Measurements from ENCODE around the gene H1-8. TPM values are rescaled to one million over a fixed set of nuclear protein-coding genes. Genes with fewer than 3 reads are reported as not detected.

Gene H1-8
- total and polyA plus RNA-seq, 5 donors from 2014 or later: not detected

GRCh38 chr3:129581623-129582022 lies 38.6 kb downstream of the H1-8 start:
- Mint-ChIP-seq H3K9me3 (no peaks in the 10 kb centered on the region), H3K4me3 (no peak overlapping the region), H3K4me1 (peaks cover 0 to 19% (median 2%) of the 10 kb centered on the region in 4 donors), H3K36me3 (no peaks in the 10 kb centered on the region), H3K27me3 (no peaks in the 10 kb centered on the region), H3K27ac (peak overlapping the region in 1 of 3 donors; percentile 79)
- Histone ChIP-seq H3K9me3 (ENCODE audit: control insufficient read depth in 2 of 2, low read length in 2 of 2) (no peaks in the 10 kb centered on the region), H3K4me1 (ENCODE audit: control insufficient read depth, insufficient read depth, low read length, poor library complexity, severe bottlenecking) (peaks cover 21% of the 10 kb centered on the region), H3K27me3 (ENCODE audit: control insufficient read depth, insufficient read depth, low read length) (no peaks in the 10 kb centered on the region), H3K4me3 (ENCODE audit: low read depth, low read length) (no peak overlapping the region), H3K27ac (ENCODE audit: insufficient read depth, low read length, poor library complexity, severe bottlenecking) (no peak overlapping the region), H3K36me3 (ENCODE audit: control insufficient read depth, insufficient read depth, low read length) (no peaks in the 10 kb centered on the region)
- DNase-seq (no peak), ATAC-seq (ENCODE audit: low read depth in 2 of 2) (no peak)

DNA sequence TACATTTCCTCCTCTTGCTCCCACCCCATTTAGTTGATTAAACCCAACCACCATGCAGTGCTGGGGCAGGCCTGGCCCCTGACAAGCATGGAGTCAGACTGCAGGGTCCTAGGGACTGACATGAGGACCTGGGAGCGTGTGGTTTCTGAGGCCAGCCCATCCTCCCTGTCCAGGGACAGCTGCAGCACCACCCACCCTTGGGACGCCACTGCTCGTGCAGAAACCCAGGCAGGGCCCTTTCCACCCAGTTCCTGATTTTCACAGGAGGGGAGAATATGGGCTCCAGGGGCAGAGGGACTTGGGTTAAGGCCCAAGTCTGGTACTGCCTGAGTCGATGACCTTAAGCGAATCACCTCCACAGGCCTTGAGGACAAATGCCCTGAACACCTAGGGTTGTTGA lies 39.8 kb downstream of the H1-8 start:
- DNase-seq (no peak), ATAC-seq (ENCODE audit: low read depth in 2 of 2) (no peak)
- Mint-ChIP-seq H3K4me3 (no peak overlapping the region), H3K27me3 (no peaks in the 10 kb centered on the region), H3K27ac (peak overlapping the region in 1 of 3 donors; percentile 92), H3K36me3 (no peaks in the 10 kb centered on the region), H3K4me1 (peaks cover 0 to 12% (median 0%) of the 10 kb centered on the region in 4 donors), H3K9me3 (no peaks in the 10 kb centered on the region)
- Histone ChIP-seq H3K36me3 (ENCODE audit: control insufficient read depth, insufficient read depth, low read length) (no peaks in the 10 kb centered on the region), H3K27me3 (ENCODE audit: control insufficient read depth, insufficient read depth, low read length) (no peaks in the 10 kb centered on the region), H3K4me1 (ENCODE audit: control insufficient read depth, insufficient read depth, low read length, poor library complexity, severe bottlenecking) (peaks cover 10% of the 10 kb centered on the region), H3K9me3 (ENCODE audit: control insufficient read depth in 2 of 2, low read length in 2 of 2) (no peaks in the 10 kb centered on the region), H3K4me3 (ENCODE audit: low read depth, low read length) (no peak overlapping the region), H3K27ac (ENCODE audit: insufficient read depth, low read length, poor library complexity, severe bottlenecking) (no peak overlapping the region)

DNA sequence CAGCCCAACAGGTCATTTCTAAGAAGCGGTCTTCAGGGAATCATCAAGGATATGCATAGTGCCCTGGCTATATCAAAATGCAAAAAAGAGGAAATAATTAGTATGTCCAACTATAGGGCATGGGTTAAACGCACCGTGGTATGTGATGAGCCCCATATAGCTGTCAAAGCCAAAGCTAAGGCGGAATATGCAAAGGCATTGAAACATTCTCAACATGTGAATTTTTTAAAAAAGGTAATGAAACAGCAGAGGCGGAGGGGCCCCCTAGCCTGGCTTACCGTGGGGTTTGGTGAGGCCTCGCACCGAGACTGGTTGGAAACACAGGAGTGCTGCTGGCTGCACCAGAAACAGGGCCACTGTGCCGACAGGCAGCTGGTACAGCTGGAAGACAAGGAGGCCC lies 40.3 kb downstream of the H1-8 start:
- Histone ChIP-seq H3K9me3 (ENCODE audit: control insufficient read depth in 2 of 2, low read length in 2 of 2) (no peaks in the 10 kb centered on the region), H3K4me3 (ENCODE audit: low read depth, low read length) (no peak overlapping the region), H3K36me3 (ENCODE audit: control insufficient read depth, insufficient read depth, low read length) (no peaks in the 10 kb centered on the region), H3K27me3 (ENCODE audit: control insufficient read depth, insufficient read depth, low read length) (no peaks in the 10 kb centered on the region), H3K4me1 (ENCODE audit: control insufficient read depth, insufficient read depth, low read length, poor library complexity, severe bottlenecking) (peaks cover 5% of the 10 kb centered on the region), H3K27ac (ENCODE audit: insufficient read depth, low read length, poor library complexity, severe bottlenecking) (no peak overlapping the region)
- Mint-ChIP-seq H3K4me3 (no peak overlapping the region), H3K27ac (peak overlapping the region in 1 of 3 donors; percentile 92), H3K4me1 (peaks cover 0 to 7% (median 0%) of the 10 kb centered on the region in 4 donors), H3K9me3 (no peaks in the 10 kb centered on the region), H3K36me3 (no peaks in the 10 kb centered on the region), H3K27me3 (no peaks in the 10 kb centered on the region)
- DNase-seq: no peak
- no peak for ATAC-seq (ENCODE audit: low read depth in 2 of 2)

DNA sequence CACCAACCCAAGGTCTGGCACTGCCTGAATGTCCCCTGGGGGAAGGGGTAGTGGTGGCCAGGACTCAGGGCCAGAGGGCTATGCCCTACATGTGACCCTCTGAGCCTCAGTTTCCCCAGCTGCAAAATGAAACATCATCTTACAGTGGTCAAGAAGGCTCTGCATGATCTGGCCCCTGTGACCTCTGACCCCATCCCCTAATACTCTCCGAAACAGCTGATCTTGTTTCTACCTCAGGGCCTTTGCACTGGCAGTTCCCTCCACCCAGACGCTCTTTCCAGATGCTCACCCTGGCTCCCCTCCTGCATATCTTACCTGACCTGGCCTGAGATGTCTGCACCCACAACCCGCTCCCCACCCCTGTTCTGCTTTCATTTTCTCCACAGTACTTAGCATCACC lies 41.7 kb downstream of the H1-8 start:
- Histone ChIP-seq H3K4me3 (ENCODE audit: low read depth, low read length) (no peak overlapping the region), H3K4me1 (ENCODE audit: control insufficient read depth, insufficient read depth, low read length, poor library complexity, severe bottlenecking) (no peaks in the 10 kb centered on the region), H3K9me3 (ENCODE audit: control insufficient read depth in 2 of 2, low read length in 2 of 2) (no peaks in the 10 kb centered on the region), H3K27ac (ENCODE audit: insufficient read depth, low read length, poor library complexity, severe bottlenecking) (no peak overlapping the region), H3K36me3 (ENCODE audit: control insufficient read depth, insufficient read depth, low read length) (no peaks in the 10 kb centered on the region), H3K27me3 (ENCODE audit: control insufficient read depth, insufficient read depth, low read length) (no peaks in the 10 kb centered on the region)
- ATAC-seq (ENCODE audit: low read depth in 2 of 2): no peak
- Mint-ChIP-seq H3K36me3 (no peaks in the 10 kb centered on the region), H3K27me3 (no peaks in the 10 kb centered on the region), H3K4me3 (no peak overlapping the region), H3K9me3 (no peaks in the 10 kb centered on the region), H3K4me1 (no peaks in the 10 kb centered on the region), H3K27ac (no peak overlapping the region)
- DNase-seq: no peak

DNA sequence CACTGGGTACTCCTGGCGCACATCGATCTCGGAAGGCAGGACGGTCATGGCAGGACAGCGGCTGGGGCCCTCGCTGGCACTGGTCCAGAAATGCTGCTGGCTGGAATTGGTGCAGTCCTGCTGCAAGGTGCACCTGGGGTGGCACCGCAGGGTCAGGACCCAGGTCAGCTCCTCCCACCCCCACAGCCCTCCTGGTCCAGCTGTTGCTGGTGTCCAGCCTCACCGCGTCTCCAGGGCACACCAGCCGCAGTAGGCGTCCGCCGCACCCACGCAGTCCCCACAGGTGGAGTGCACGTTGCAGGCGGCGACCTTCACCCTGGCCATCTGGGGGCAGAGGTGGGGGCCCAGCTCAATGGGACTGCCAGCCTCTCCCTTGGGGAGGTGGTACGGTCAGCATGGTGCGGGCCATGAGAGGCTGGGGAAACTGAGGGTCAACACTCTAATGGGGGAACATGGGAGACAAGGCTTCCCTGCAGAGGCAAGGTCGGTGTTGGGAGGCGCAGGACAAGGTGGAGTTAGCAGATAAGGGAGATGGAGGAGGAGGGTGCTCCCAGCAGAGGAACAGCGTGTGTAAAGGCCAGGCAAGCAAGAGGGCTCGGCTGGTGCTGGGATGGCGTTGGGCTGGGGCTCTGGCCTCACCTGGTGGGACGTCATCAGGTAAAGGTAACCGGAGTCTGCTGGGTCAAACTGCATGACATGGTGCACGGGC lies 43.1 kb downstream of the H1-8 start:
- Histone ChIP-seq H3K27me3 (ENCODE audit: control insufficient read depth, insufficient read depth, low read length) (no peaks in the 10 kb centered on the region), H3K36me3 (ENCODE audit: control insufficient read depth, insufficient read depth, low read length) (no peaks in the 10 kb centered on the region), H3K4me1 (ENCODE audit: control insufficient read depth, insufficient read depth, low read length, poor library complexity, severe bottlenecking) (no peaks in the 10 kb centered on the region), H3K4me3 (ENCODE audit: low read depth, low read length) (no peak overlapping the region), H3K9me3 (ENCODE audit: control insufficient read depth in 2 of 2, low read length in 2 of 2) (no peaks in the 10 kb centered on the region), H3K27ac (ENCODE audit: insufficient read depth, low read length, poor library complexity, severe bottlenecking) (no peak overlapping the region)
- ATAC-seq (ENCODE audit: low read depth in 2 of 2) (no peak), DNase-seq (no peak)
- Mint-ChIP-seq H3K9me3 (no peaks in the 10 kb centered on the region), H3K36me3 (no peaks in the 10 kb centered on the region), H3K4me1 (no peaks in the 10 kb centered on the region), H3K4me3 (no peak overlapping the region), H3K27ac (no peak overlapping the region), H3K27me3 (no peaks in the 10 kb centered on the region)

DNA sequence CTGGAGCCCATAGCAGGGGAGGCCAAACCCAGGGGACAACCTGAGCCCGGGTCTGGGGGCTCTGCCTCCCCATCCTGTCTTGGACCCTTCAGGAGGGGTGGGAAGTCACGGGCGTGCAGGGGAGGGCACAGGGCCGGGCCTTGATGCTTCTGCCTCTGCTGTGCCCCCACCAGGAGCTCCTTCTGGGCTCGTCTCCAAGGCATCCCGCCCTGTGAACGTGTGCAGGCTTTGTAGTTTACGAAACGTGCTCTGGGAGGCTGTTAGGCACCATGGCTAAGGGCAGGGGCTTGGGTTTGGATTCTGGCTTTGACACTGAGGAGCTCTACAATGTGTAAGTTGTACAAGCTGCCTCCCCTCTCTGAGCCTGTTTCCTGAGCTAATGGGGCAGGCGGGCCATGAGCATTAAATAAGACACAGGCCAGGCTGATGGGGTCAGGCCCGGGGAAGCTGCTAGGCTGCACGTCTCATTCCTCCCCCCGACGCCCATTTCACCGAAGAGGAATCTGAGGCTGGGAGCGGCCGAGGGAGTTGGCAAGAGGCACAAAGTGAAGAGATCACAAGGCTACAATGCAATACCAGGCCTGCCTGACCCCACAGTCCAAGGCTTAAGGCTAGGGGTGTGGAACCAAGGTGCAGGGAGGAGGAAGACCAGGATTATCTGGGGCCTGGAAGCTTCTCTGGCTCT lies 43.9 kb downstream of the H1-8 start:
- no peaks in the 10 kb centered on the region for H3K9me3 Mint-ChIP-seq
- Histone ChIP-seq H3K9me3 (ENCODE audit: control insufficient read depth in 2 of 2, low read length in 2 of 2) (no peaks in the 10 kb centered on the region), H3K36me3 (ENCODE audit: control insufficient read depth, insufficient read depth, low read length) (no peaks in the 10 kb centered on the region), H3K27ac (ENCODE audit: insufficient read depth, low read length, poor library complexity, severe bottlenecking) (no peak overlapping the region), H3K4me3 (ENCODE audit: low read depth, low read length) (no peak overlapping the region), H3K27me3 (ENCODE audit: control insufficient read depth, insufficient read depth, low read length) (no peaks in the 10 kb centered on the region), H3K4me1 (ENCODE audit: control insufficient read depth, insufficient read depth, low read length, poor library complexity, severe bottlenecking) (no peaks in the 10 kb centered on the region)
- DNase-seq: no peak
- peaks cover 0 to 5% (median under 1%) of the 10 kb centered on the region in 4 donors for H3K4me1 Mint-ChIP-seq
- H3K4me3 Mint-ChIP-seq: no peak overlapping the region
- ATAC-seq (ENCODE audit: low read depth in 2 of 2): no peak
- no peaks in the 10 kb centered on the region for H3K36me3 Mint-ChIP-seq
- no peak overlapping the region for H3K27ac Mint-ChIP-seq
- peaks cover 4% of the 10 kb centered on the region for H3K27me3 Mint-ChIP-seq

DNA sequence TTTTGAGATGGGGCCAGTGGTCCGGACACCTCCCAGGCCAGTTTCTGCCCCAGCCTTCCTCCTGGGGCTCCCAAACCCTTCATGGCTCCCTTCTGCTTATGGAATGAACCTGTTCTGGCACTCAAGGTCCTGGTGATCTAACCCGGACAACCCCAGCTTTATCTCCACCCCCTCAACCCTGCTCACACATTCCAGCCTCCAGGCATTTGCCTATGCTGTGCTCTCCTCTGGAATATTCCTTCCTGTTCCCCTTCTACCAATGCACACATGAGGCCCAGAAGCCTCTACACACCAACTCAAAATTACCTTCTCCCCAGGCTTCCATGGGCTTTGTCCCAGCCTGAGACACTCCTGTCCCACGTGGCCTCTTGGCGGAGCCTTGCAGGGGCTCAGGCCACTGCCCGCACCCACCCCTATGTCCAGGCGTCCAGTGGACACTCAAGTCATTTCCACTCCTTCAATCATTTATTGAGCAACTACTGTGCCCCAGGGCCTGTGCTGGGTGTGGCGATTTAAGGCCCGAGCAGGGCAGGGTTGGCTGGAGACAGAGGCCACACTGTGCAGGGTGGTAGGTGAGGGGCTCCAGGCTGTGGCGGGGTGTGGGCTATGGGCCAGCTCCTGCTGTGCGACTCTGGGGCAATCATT lies 44.7 kb downstream of the H1-8 start:
- peaks cover 6% of the 10 kb centered on the region for H3K27me3 Mint-ChIP-seq
- H3K36me3 Mint-ChIP-seq: no peaks in the 10 kb centered on the region
- Histone ChIP-seq H3K27ac (ENCODE audit: insufficient read depth, low read length, poor library complexity, severe bottlenecking) (no peak overlapping the region), H3K4me1 (ENCODE audit: control insufficient read depth, insufficient read depth, low read length, poor library complexity, severe bottlenecking) (no peaks in the 10 kb centered on the region), H3K4me3 (ENCODE audit: low read depth, low read length) (no peak overlapping the region), H3K36me3 (ENCODE audit: control insufficient read depth, insufficient read depth, low read length) (no peaks in the 10 kb centered on the region), H3K27me3 (ENCODE audit: control insufficient read depth, insufficient read depth, low read length) (no peaks in the 10 kb centered on the region), H3K9me3 (ENCODE audit: control insufficient read depth in 2 of 2, low read length in 2 of 2) (no peaks in the 10 kb centered on the region)
- H3K9me3 Mint-ChIP-seq: no peaks in the 10 kb centered on the region
- peaks cover 0 to 7% (median under 1%) of the 10 kb centered on the region in 4 donors for H3K4me1 Mint-ChIP-seq
- ATAC-seq (ENCODE audit: low read depth in 2 of 2) (no peak), DNase-seq (no peak)
- no peak overlapping the region for H3K4me3 Mint-ChIP-seq
- no peak overlapping the region for H3K27ac Mint-ChIP-seq

All from CD4-positive, CD25-positive, alpha-beta regulatory T cell (primary cell).